ENCODE measurements around the gene CRTC3. TPM values are rescaled to one million over a fixed set of nuclear protein-coding genes. Genes with fewer than 3 reads are reported as not detected.

Gene CRTC3
- total RNA-seq, 1 experiment from 2014 or later: 25.9 TPM

- H3K4me3 Mint-ChIP-seq (ENCODE audit: unreplicated experiment): no peak overlapping the region
- H3K27me3 Mint-ChIP-seq (ENCODE audit: insufficient read depth, unreplicated experiment): no peaks in the 10 kb centered on the region
- POLR2A ChIA-PET: no interaction called here
- intact Hi-C loops (cut with micrococcal nuclease): no loop called here
- no peak for DNase-seq (ENCODE audit: unreplicated experiment)
- no peak for TF ChIP-seq CTCF (IDR thresholded peaks at IDR 0.05; ENCODE audit: unreplicated experiment)
- H3K27ac Mint-ChIP-seq (ENCODE audit: low read depth, unreplicated experiment): no peak overlapping the region
- no peaks in the 10 kb centered on the region for H3K9me3 Mint-ChIP-seq (ENCODE audit: unreplicated experiment)
- CTCF ChIA-PET: no interaction called here
- H3K36me3 Mint-ChIP-seq (ENCODE audit: insufficient read depth, unreplicated experiment): peaks cover 51% of the 10 kb centered on the region
- no peaks in the 10 kb centered on the region for H3K4me1 Mint-ChIP-seq (ENCODE audit: insufficient read depth, unreplicated experiment)
- no TSS peak for BruUV-seq (replicated peaks)
These were observed 88.0 kb downstream of the CRTC3 start for GRCh38 chr15:90617668-90618097.

GRCh38 chr15:90618330-90619125, 88.8 kb downstream of the CRTC3 start:
- H3K4me1 Mint-ChIP-seq (ENCODE audit: insufficient read depth, unreplicated experiment): no peaks in the 10 kb centered on the region
- no peaks in the 10 kb centered on the region for H3K27me3 Mint-ChIP-seq (ENCODE audit: insufficient read depth, unreplicated experiment)
- H3K36me3 Mint-ChIP-seq (ENCODE audit: insufficient read depth, unreplicated experiment): peaks cover 45% of the 10 kb centered on the region
- intact Hi-C loops (cut with micrococcal nuclease): no loop called here
- ChIA-PET POLR2A (no interaction called here), CTCF (interaction anchor here (1.1 kb wide), 1 partner anchor 268 kb away, joined by 3 read pairs; no protein-coding TSS in a partner anchor)
- no peak overlapping the region for H3K27ac Mint-ChIP-seq (ENCODE audit: low read depth, unreplicated experiment)
- no TSS peak for BruUV-seq (replicated peaks)
- H3K4me3 Mint-ChIP-seq (ENCODE audit: unreplicated experiment): no peak overlapping the region
- DNase-seq (ENCODE audit: unreplicated experiment): no peak
- H3K9me3 Mint-ChIP-seq (ENCODE audit: unreplicated experiment): no peaks in the 10 kb centered on the region
- TF ChIP-seq CTCF (IDR thresholded peaks at IDR 0.05; ENCODE audit: unreplicated experiment): no peak

GRCh38 chr15:90619468-90619867, 89.7 kb downstream of the CRTC3 start:
- intact Hi-C loops (cut with micrococcal nuclease): no loop called here
- CTCF ChIA-PET: interaction anchor here (0.5 to 1.1 kb wide), 3 partner anchors 267 to 918 kb away, joined by 3 read pairs; no protein-coding TSS in a partner anchor

GRCh38 chr15:90619939-90620338, 90.2 kb downstream of the CRTC3 start:
- H3K4me3 Mint-ChIP-seq (ENCODE audit: unreplicated experiment): no peak overlapping the region
- DNase-seq (ENCODE audit: unreplicated experiment): no peak
- no peaks in the 10 kb centered on the region for H3K9me3 Mint-ChIP-seq (ENCODE audit: unreplicated experiment)
- ChIA-PET CTCF (interaction anchor here (0.6 to 1.1 kb wide), 3 partner anchors 138 to 917 kb away, joined by 3 read pairs; no protein-coding TSS in a partner anchor), POLR2A (no interaction called here)
- no peak overlapping the region for H3K27ac Mint-ChIP-seq (ENCODE audit: low read depth, unreplicated experiment)
- intact Hi-C loops (cut with micrococcal nuclease): no loop called here
- H3K4me1 Mint-ChIP-seq (ENCODE audit: insufficient read depth, unreplicated experiment): no peaks in the 10 kb centered on the region
- BruUV-seq (replicated peaks): no TSS peak
- H3K27me3 Mint-ChIP-seq (ENCODE audit: insufficient read depth, unreplicated experiment): no peaks in the 10 kb centered on the region
- peaks cover 43% of the 10 kb centered on the region for H3K36me3 Mint-ChIP-seq (ENCODE audit: insufficient read depth, unreplicated experiment)
- no peak for TF ChIP-seq CTCF (IDR thresholded peaks at IDR 0.05; ENCODE audit: unreplicated experiment)

More at GRCh38 chr15:90619468-90619867, 89.7 kb downstream of the CRTC3 start:
- Mint-ChIP-seq H3K36me3 (ENCODE audit: insufficient read depth, unreplicated experiment) (peaks cover 43% of the 10 kb centered on the region), H3K4me3 (ENCODE audit: unreplicated experiment) (no peak overlapping the region), H3K9me3 (ENCODE audit: unreplicated experiment) (no peaks in the 10 kb centered on the region), H3K27me3 (ENCODE audit: insufficient read depth, unreplicated experiment) (no peaks in the 10 kb centered on the region), H3K4me1 (ENCODE audit: insufficient read depth, unreplicated experiment) (no peaks in the 10 kb centered on the region), H3K27ac (ENCODE audit: low read depth, unreplicated experiment) (no peak overlapping the region)
- TF ChIP-seq CTCF (IDR thresholded peaks at IDR 0.05; ENCODE audit: unreplicated experiment): no peak
- POLR2A ChIA-PET: no interaction called here
- DNase-seq (ENCODE audit: unreplicated experiment): no peak
- no TSS peak for BruUV-seq (replicated peaks)
